K562 (cell line): ENCODE results near the gene SNRPD2. TPM values are rescaled to one million over a fixed set of nuclear protein-coding genes. Genes with fewer than 3 reads are reported as not detected.

Experiments
- ADNP ChIP-seq: fragments of 200-800 bp; sonication (Bioruptor generic); IDR thresholded peaks from 2 replicates; pipeline ENCODE4 v1.6.1; 2016; ENCODE audit warnings: missing genetic modification characterization, missing compliant biosample characterization
- BACH1 ChIP-seq: fragments of 200-800 bp; sonication (Bioruptor generic); IDR thresholded peaks from 2 replicates; pipeline ENCODE4 v1.6.1; 2016; ENCODE audit warnings: missing genetic modification characterization, missing compliant biosample characterization
- BCLAF1 ChIP-seq, 2 experiments: fragments of 450-650 bp in 1 of 2; IDR thresholded peaks; 2 replicates each; pipeline ENCODE4 v1.6.1; 2011 to 2017; ENCODE audit warnings: low read depth in 2 of 2, antibody characterized with exemption in 1 of 2, borderline replicate concordance in 1 of 2, low read length in 1 of 2, mild to moderate bottlenecking in 1 of 2, mixed read lengths in 1 of 2; ENCODE audit not compliant: control insufficient read depth in 1 of 2
- BRD9 ChIP-seq: fragments of 450-650 bp; IDR thresholded peaks from 2 replicates; pipeline ENCODE4 v1.6.1; 2018; ENCODE audit warnings: low read depth; ENCODE audit not compliant: partially characterized antibody
- CBX8 ChIP-seq: fragments of 200-600 bp; sonication (generic); IDR thresholded peaks from 2 replicates; pipeline ENCODE4 v1.6.1; 2012; ENCODE audit warnings: borderline replicate concordance, mixed run types, low read depth, mild to moderate bottlenecking, moderate library complexity, mixed read lengths, low read length, control low read depth, inconsistent platforms; ENCODE audit not compliant: poor library complexity, severe bottlenecking; ENCODE audit errors: extremely low read depth
- CHD2 ChIP-seq: IDR thresholded peaks from 2 replicates; pipeline ENCODE4 v1.6.1; 2011; ENCODE audit warnings: low read depth, low read length
- CREB1 ChIP-seq, 2 experiments: sonication (generic) in 1 of 2; formaldehyde crosslinking in 1 of 2; IDR thresholded peaks; 2 replicates each; pipeline versions ENCODE4 v1.6.1 to v1.8.0; 2012 to 2022; ENCODE audit warnings: inconsistent platforms in 1 of 2, mild to moderate bottlenecking in 1 of 2, missing genetic modification reagents in 1 of 2, moderate library complexity in 1 of 2
- HDAC6 ChIP-seq: IDR thresholded peaks from 2 replicates; pipeline ENCODE4 v1.6.1; 2012; ENCODE audit warnings: low read depth, mild to moderate bottlenecking, control low read depth, inconsistent platforms, low read length, moderate library complexity
- NFE2L1 ChIP-seq: fragments of 450-650 bp; IDR thresholded peaks from 2 replicates; pipeline ENCODE4 v1.6.1; 2016; ENCODE audit warnings: missing genetic modification characterization, low read depth, mild to moderate bottlenecking, missing compliant biosample characterization, moderate library complexity, borderline replicate concordance
- RFX5 ChIP-seq: IDR thresholded peaks from 2 replicates; pipeline ENCODE4 v1.6.1; 2011; ENCODE audit warnings: low read depth, mild to moderate bottlenecking, improper control_type of control experiment, low read length
- SP2 ChIP-seq: IDR thresholded peaks from 2 replicates; pipeline ENCODE4 v1.6.1; 2011; ENCODE audit warnings: mild to moderate bottlenecking, low read depth, low read length, moderate library complexity; ENCODE audit not compliant: poor library complexity, severe bottlenecking; ENCODE audit errors: extremely low read depth
- SUPT5H ChIP-seq: fragments of 450-650 bp; IDR thresholded peaks from 2 replicates; pipeline ENCODE4 v1.6.1; 2016
- TBP ChIP-seq: optimal IDR thresholded peaks from 2 replicates; pipeline ENCODE3; 2011; ENCODE audit warnings: low read depth, low read length, improper control_type of control experiment
- TEAD4 ChIP-seq, 2 experiments: sonication (generic) in 1 of 2; formaldehyde crosslinking in 1 of 2; IDR thresholded peaks; 2 replicates each; pipeline versions ENCODE4 v1.6.1 to v1.8.0; 2012 to 2022; ENCODE audit warnings: borderline replicate concordance in 1 of 2, inconsistent platforms in 1 of 2, low read length in 1 of 2, mild to moderate bottlenecking in 1 of 2, missing genetic modification reagents in 1 of 2
- THRAP3 ChIP-seq: fragments of 450-650 bp; IDR thresholded peaks from 2 replicates; pipeline ENCODE4 v1.6.1; 2016; ENCODE audit warnings: mild to moderate bottlenecking, inconsistent platforms, borderline replicate concordance
- USF2 ChIP-seq: sonication (generic); formaldehyde crosslinking; IDR thresholded peaks from 2 replicates; pipeline ENCODE4 v1.5.0; 2020; ENCODE audit warnings: missing genetic modification reagents
- ZBED1 ChIP-seq: IDR thresholded peaks from 2 replicates; pipeline ENCODE4 v1.6.1; 2014
- ZNF282 ChIP-seq: sonication (generic); formaldehyde crosslinking; IDR thresholded peaks from 2 replicates; pipeline ENCODE4 v1.8.1; 2023; ENCODE audit warnings: missing genetic modification reagents
- ZNF584 ChIP-seq: fragments of 200-800 bp; sonication (Bioruptor generic); IDR thresholded peaks from 2 replicates; pipeline ENCODE4 v1.6.1; 2016; ENCODE audit warnings: low read depth, mild to moderate bottlenecking, missing genetic modification characterization, missing compliant biosample characterization
- polyA plus RNA-seq, 8 experiments: library from polyadenylated mRNA; depleted of rRNA in 4 of 8; stranded (reverse) in 5 of 8; unstranded in 3 of 8; fragments of >200 nt; fragmentation: Nextera tagmentation in 2 of 8; fragmentation: Illumina TruSeq in 1 of 8; extraction: Ambion mirVana in 2 of 8; extraction: Trizol in 1 of 8; gene quantifications; 2 replicates each; pipeline versions ENCODE4 v1.2.1 to v1.2.3, GENCODE V29; 2011 to 2014; ENCODE audit warnings: inconsistent platforms in 1 of 8, missing spikeins in 1 of 8
- total RNA-seq, 7 experiments: library from RNA; depleted of rRNA in 6 of 7; stranded (reverse); fragments of >200 nt in 6 of 7; fragmentation: Illumina TruSeq in 2 of 7; extraction: Trizol in 2 of 7; gene quantifications; 2 replicates each; pipeline versions ENCODE4 v1.2.1 to v1.2.3, GENCODE V29; 2011 to 2021; ENCODE audit warnings: low replicate concordance in 1 of 7

SNRPD2 gene
- total and polyA plus RNA-seq, 9 of the 15 experiments (the other 6 are each of a cell fraction or from before 2014, with no cell fraction given) = 728 to 4,411 (median 1,029) TPM

GRCh38 chr19:45730368-45731288 lies 38.9 kb upstream of the SNRPD2 start, which contains the start of gene FBXO46 (continued):
- TF ChIP-seq BCLAF1 (IDR thresholded peaks at IDR 0.05; ENCODE audit: borderline replicate concordance in 1 of 2, control insufficient read depth in 1 of 2, low read depth in 2 of 2, low read length in 1 of 2) (peak in 1 of 2 experiments; percentile 43; a peak in 1 of 4 replicates), CREB1 (IDR thresholded peaks at IDR 0.05) (peak; percentile 54; the same call in 1 of the 2 replicates), CREB1 (CRISPR knock-in tag; IDR thresholded peaks at IDR 0.05) (peak; percentile 74; the same call in 1 of the 2 replicates), THRAP3 (no peak), CBX8 (no peak), RFX5 (no peak), CHD2 (peak; percentile 62), BRD9 (peak; percentile 11), SP2 (no peak), TEAD4 (IDR thresholded peaks at IDR 0.05; ENCODE audit: low read length) (no peak), TEAD4 (CRISPR knock-in tag; IDR thresholded peaks at IDR 0.05; ENCODE audit: borderline replicate concordance) (no peak), BACH1 (tag) (no peak), ZNF282 (no peak), NFE2L1 (tag) (no peak), SUPT5H (peak; percentile 94), USF2 (CRISPR knock-in tag) (no peak), ZNF584 (CRISPR knock-in tag) (no peak), HDAC6 (no peak), ADNP (tag) (no peak), ZBED1 (no peak), TBP (peak; percentile 82)
